HCT116 (cell line): Measurements from ENCODE around the gene HYCC2.

ENCODE experiments used
- CTCF ChIP-seq, 3 experiments: fragments of 200-600 bp in 1 of 3; sonication (generic) in 1 of 3; IDR thresholded peaks in 2 of 3; conservative IDR thresholded peaks in 1 of 3; 2 replicates each; pipeline ENCODE4 v1.5.1; 2012 to 2017; ENCODE audit warnings: low read depth in 2 of 3, low read length in 2 of 3, antibody characterized with exemption in 1 of 3, borderline replicate concordance in 1 of 3, control low read depth in 1 of 3, mild to moderate bottlenecking in 1 of 3, mixed read lengths in 1 of 3, mixed run types in 1 of 3, moderate library complexity in 1 of 3; ENCODE audit not compliant: insufficient read depth in 1 of 3
- EZH2 ChIP-seq: fragments of 200-600 bp; sonication (generic); IDR thresholded peaks from 2 replicates; pipeline ENCODE4 v1.6.1; 2017; ENCODE audit warnings: antibody characterized with exemption, mixed run types
- EZH2phosphoT487 ChIP-seq: fragments of 200-600 bp; IDR thresholded peaks from 2 replicates; pipeline ENCODE4 v1.6.1; 2018; ENCODE audit warnings: antibody characterized with exemption, borderline replicate concordance
- POLR2AphosphoS5 ChIP-seq: IDR thresholded peaks from 2 replicates; pipeline ENCODE4 v1.6.1; 2011; ENCODE audit warnings: mild to moderate bottlenecking, low read depth, low read length, moderate library complexity
- SP1 ChIP-seq: IDR thresholded peaks from 2 replicates; pipeline ENCODE4 v1.6.1; 2012; ENCODE audit warnings: low read depth
- SRF ChIP-seq: IDR thresholded peaks from 2 replicates; pipeline ENCODE4 v1.6.1; 2012; ENCODE audit warnings: low read depth
- ZBTB33 ChIP-seq: IDR thresholded peaks from 2 replicates; pipeline ENCODE4 v1.6.1; 2011; ENCODE audit warnings: mild to moderate bottlenecking, low read length, moderate library complexity; ENCODE audit not compliant: insufficient replicate concordance; ENCODE audit errors: extremely low read depth

GRCh38 chr2:201072201-201072530, 695 bp upstream of the HYCC2 start:
- TF ChIP-seq CTCF (IDR thresholded peaks at IDR 0.05 in 2 of 3, conservative IDR thresholded peaks at IDR 0.05 in 1 of 3; ENCODE audit: borderline replicate concordance in 1 of 3, insufficient read depth in 1 of 3, low read depth in 2 of 3, low read length in 2 of 3) = no peak
- no peak for TF ChIP-seq EZH2
- no peak for TF ChIP-seq SRF
- TF ChIP-seq EZH2phosphoT487 = no peak
- TF ChIP-seq SP1 = no peak
- TF ChIP-seq POLR2AphosphoS5 = no peak
- TF ChIP-seq ZBTB33 = no peak
